ENCODE data around the gene MAOB.

GRCh38 chrX:43731086-43731485 lies 151.2 kb downstream of the MAOB start:
- no peak for TF ChIP-seq U2AF1 (optimal IDR thresholded peaks at IDR 0.05; ENCODE audit: low read depth, low read length)
- TF ChIP-seq MYNN (IDR thresholded peaks at IDR 0.05), result no peak
- no peak for TF ChIP-seq MYNN (CRISPR knock-in tag; IDR thresholded peaks at IDR 0.05)
- no peak for TF ChIP-seq NKRF (IDR thresholded peaks at IDR 0.05; ENCODE audit: borderline replicate concordance)

Data from K562 (cell line).